Astrocyte (in vitro differentiated cells and primary cell): Measurements from ENCODE around the gene ERICH3. TPM values are rescaled to one million over a fixed set of nuclear protein-coding genes. Genes with fewer than 3 reads are reported as not detected.

Source experiments
- DNase-seq: peaks from one replicate; pipeline ENCODE4 v3.0.0-alpha.2; 2010; ENCODE audit warnings: low read depth
- FAIRE-seq: peaks from 2 replicates; lab custom pipeline; 2011; peaks lifted over from hg19 to GRCh38; lab: Jason Lieb, UNC
- H2AFZ ChIP-seq: 2 replicates; pipeline ENCODE4 v1.6.0; 2012; ENCODE audit warnings: low read depth, low read length, inconsistent platforms
- H3K27ac ChIP-seq: 2 replicates; pipeline ENCODE4 v1.5.1; 2011; ENCODE audit warnings: low read depth, low read length, inconsistent platforms
- H3K27me3 ChIP-seq: 2 replicates; pipeline ENCODE4 v1.6.0; 2011; ENCODE audit warnings: low read length, inconsistent platforms; ENCODE audit not compliant: insufficient read depth
- H3K36me3 ChIP-seq: 2 replicates; pipeline ENCODE4 v1.5.1; 2011; ENCODE audit warnings: low read length, inconsistent platforms; ENCODE audit not compliant: insufficient read depth
- H3K4me1 ChIP-seq: 2 replicates; pipeline ENCODE4 v1.5.1; 2011; ENCODE audit warnings: low read length, inconsistent platforms; ENCODE audit not compliant: insufficient read depth
- H3K4me2 ChIP-seq: 2 replicates; pipeline ENCODE4 v1.6.0; 2012; ENCODE audit warnings: low read length, inconsistent platforms
- H3K4me3 ChIP-seq: 2 replicates; pipeline ENCODE4 v1.5.1; 2011; ENCODE audit warnings: low read depth, mild to moderate bottlenecking, low read length, inconsistent platforms; ENCODE audit not compliant: insufficient read depth
- H3K79me2 ChIP-seq: 2 replicates; pipeline ENCODE4 v1.6.0; 2012; ENCODE audit warnings: mild to moderate bottlenecking, low read length, inconsistent platforms; ENCODE audit not compliant: insufficient read depth
- H3K9ac ChIP-seq: 2 replicates; pipeline ENCODE4 v1.6.0; 2012; ENCODE audit warnings: mild to moderate bottlenecking, low read length, inconsistent platforms
- H3K9me3 ChIP-seq: 2 replicates; pipeline ENCODE4 v1.5.1; 2012; ENCODE audit warnings: low read depth, mild to moderate bottlenecking, low read length, inconsistent platforms; ENCODE audit not compliant: insufficient read depth
- H4K20me1 ChIP-seq: 2 replicates; pipeline ENCODE4 v1.6.0; 2012; ENCODE audit warnings: low read length, inconsistent platforms; ENCODE audit not compliant: insufficient read depth
- H3K27ac Mint-ChIP-seq: one replicate; pipeline ENCODE4 v1.8.0; 2021; ENCODE audit warnings: mild to moderate bottlenecking, mixed read lengths; ENCODE audit not compliant: unreplicated experiment
- H3K27me3 Mint-ChIP-seq: one replicate; pipeline ENCODE4 v1.8.0; 2021; ENCODE audit warnings: low read depth, mixed read lengths; ENCODE audit not compliant: unreplicated experiment
- H3K36me3 Mint-ChIP-seq: one replicate; pipeline ENCODE4 v1.8.0; 2021; ENCODE audit warnings: low read depth, mixed read lengths; ENCODE audit not compliant: unreplicated experiment
- H3K4me1 Mint-ChIP-seq: one replicate; pipeline ENCODE4 v1.8.0; 2021; ENCODE audit warnings: low read depth, mixed read lengths; ENCODE audit not compliant: unreplicated experiment
- H3K4me3 Mint-ChIP-seq: one replicate; pipeline ENCODE4 v1.8.0; 2021; ENCODE audit warnings: mild to moderate bottlenecking, moderate library complexity, mixed read lengths; ENCODE audit not compliant: unreplicated experiment
- H3K9me3 Mint-ChIP-seq: one replicate; pipeline ENCODE4 v1.8.0; 2021; ENCODE audit warnings: mild to moderate bottlenecking, mixed read lengths; ENCODE audit not compliant: unreplicated experiment
- EZH2 ChIP-seq: IDR thresholded peaks from 2 replicates; pipeline ENCODE4 v1.6.1; 2012; ENCODE audit warnings: mild to moderate bottlenecking, low read length, inconsistent platforms; ENCODE audit not compliant: insufficient read depth
- total RNA-seq: library from RNA; stranded (reverse); gene quantifications from 2 replicates; pipeline ENCODE4 v1.2.1, GENCODE V29; 2021
- TF ChIP-seq, protein P1 (sequence below): IDR thresholded peaks from 2 replicates; pipeline ENCODE4 v1.5.1; 2011; ENCODE audit warnings: low read depth, mild to moderate bottlenecking, inconsistent platforms, low read length, moderate library complexity; ENCODE audit not compliant: insufficient read depth

ERICH3 gene
- total RNA-seq, 1 donor from 2014 or later: not detected

- H4K20me1 ChIP-seq: no peaks in the 10 kb centered on the region
- no peak overlapping the region for H3K4me3 ChIP-seq
- FAIRE-seq (no peak), DNase-seq (no peak)
- TF ChIP-seq, protein P1, sequence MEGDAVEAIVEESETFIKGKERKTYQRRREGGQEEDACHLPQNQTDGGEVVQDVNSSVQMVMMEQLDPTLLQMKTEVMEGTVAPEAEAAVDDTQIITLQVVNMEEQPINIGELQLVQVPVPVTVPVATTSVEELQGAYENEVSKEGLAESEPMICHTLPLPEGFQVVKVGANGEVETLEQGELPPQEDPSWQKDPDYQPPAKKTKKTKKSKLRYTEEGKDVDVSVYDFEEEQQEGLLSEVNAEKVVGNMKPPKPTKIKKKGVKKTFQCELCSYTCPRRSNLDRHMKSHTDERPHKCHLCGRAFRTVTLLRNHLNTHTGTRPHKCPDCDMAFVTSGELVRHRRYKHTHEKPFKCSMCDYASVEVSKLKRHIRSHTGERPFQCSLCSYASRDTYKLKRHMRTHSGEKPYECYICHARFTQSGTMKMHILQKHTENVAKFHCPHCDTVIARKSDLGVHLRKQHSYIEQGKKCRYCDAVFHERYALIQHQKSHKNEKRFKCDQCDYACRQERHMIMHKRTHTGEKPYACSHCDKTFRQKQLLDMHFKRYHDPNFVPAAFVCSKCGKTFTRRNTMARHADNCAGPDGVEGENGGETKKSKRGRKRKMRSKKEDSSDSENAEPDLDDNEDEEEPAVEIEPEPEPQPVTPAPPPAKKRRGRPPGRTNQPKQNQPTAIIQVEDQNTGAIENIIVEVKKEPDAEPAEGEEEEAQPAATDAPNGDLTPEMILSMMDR: no peak
- no peak for TF ChIP-seq EZH2
- Mint-ChIP-seq H3K27ac (no peak overlapping the region), H3K9me3 (no peaks in the 10 kb centered on the region), H3K36me3 (no peaks in the 10 kb centered on the region), H3K4me1 (peaks cover 11% of the 10 kb centered on the region), H3K4me3 (no peak overlapping the region), H3K27me3 (no peaks in the 10 kb centered on the region)
- no peaks in the 10 kb centered on the region for H3K4me1 ChIP-seq
- no peak overlapping the region for H3K27ac ChIP-seq
- H3K4me2 ChIP-seq: no peak overlapping the region
- H3K9ac ChIP-seq: no peak overlapping the region
- no peak overlapping the region for H2AFZ ChIP-seq
- H3K27me3 ChIP-seq: no peaks in the 10 kb centered on the region
- H3K79me2 ChIP-seq: no peaks in the 10 kb centered on the region
- no peaks in the 10 kb centered on the region for H3K9me3 ChIP-seq
- H3K36me3 ChIP-seq: no peaks in the 10 kb centered on the region
These were observed 94.2 kb downstream of the ERICH3 start for GRCh38 chr1:74579425-74579824.

DNA sequence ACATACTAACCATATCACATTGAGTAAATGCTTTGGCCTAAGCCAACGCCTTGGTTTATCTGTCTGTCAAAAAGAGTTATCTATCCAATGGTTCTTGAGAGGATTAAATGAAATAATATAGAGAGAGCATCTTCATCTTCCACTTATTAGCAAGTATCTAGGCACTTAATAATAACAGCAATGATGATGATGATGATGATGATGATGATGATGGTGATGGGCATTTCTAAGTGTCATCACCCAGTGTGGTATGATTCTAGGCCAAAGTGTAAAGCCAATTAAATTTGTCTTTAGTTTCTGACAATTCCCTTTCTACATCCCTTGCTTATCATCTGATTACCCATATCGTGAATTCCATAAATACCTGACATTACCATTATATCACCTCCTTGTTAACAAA lies 95.5 kb downstream of the ERICH3 start:
- H3K4me3 Mint-ChIP-seq: no peak overlapping the region
- H3K9ac ChIP-seq: no peak overlapping the region
- H3K4me3 ChIP-seq: no peak overlapping the region
- H4K20me1 ChIP-seq: no peaks in the 10 kb centered on the region
- H3K27me3 Mint-ChIP-seq: no peaks in the 10 kb centered on the region
- no peak overlapping the region for H3K27ac ChIP-seq
- H3K79me2 ChIP-seq: no peaks in the 10 kb centered on the region
- TF ChIP-seq, protein P1: no peak
- no peak for TF ChIP-seq EZH2
- H3K9me3 ChIP-seq: no peaks in the 10 kb centered on the region
- FAIRE-seq (peak; percentile 50), DNase-seq (no peak)
- H3K4me1 Mint-ChIP-seq: no peaks in the 10 kb centered on the region
- no peak overlapping the region for H3K27ac Mint-ChIP-seq
- H3K36me3 Mint-ChIP-seq: no peaks in the 10 kb centered on the region
- H3K4me2 ChIP-seq: no peak overlapping the region
- no peaks in the 10 kb centered on the region for H3K27me3 ChIP-seq
- no peaks in the 10 kb centered on the region for H3K9me3 Mint-ChIP-seq
- no peaks in the 10 kb centered on the region for H3K36me3 ChIP-seq
- no peak overlapping the region for H2AFZ ChIP-seq
- H3K4me1 ChIP-seq: no peaks in the 10 kb centered on the region

DNA sequence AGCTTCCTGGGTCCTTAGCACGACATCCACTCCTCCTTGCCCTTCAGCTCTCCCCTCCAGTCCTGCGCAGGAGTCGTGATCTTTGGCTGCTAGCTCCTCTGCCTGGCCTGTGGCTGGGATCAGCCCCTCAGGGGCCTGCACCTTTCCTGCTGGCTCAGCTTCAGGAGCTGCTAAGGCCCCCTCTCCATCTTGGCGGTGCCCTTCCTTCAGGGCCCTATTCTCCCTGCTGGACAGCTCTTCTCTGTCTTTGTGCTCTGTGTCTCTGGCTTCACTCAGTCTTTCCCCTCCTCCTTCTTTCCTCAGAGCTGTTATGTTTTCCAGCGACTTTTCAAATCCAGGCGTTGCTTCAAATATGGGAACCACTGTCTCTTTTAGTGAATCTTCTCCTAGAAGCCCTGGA lies 101.7 kb downstream of the ERICH3 start:
- no peaks in the 10 kb centered on the region for H3K27me3 ChIP-seq
- Mint-ChIP-seq H3K9me3 (no peaks in the 10 kb centered on the region), H3K27ac (no peak overlapping the region), H3K4me1 (no peaks in the 10 kb centered on the region), H3K4me3 (no peak overlapping the region), H3K27me3 (no peaks in the 10 kb centered on the region), H3K36me3 (no peaks in the 10 kb centered on the region)
- H3K9me3 ChIP-seq: no peaks in the 10 kb centered on the region
- H3K36me3 ChIP-seq: no peaks in the 10 kb centered on the region
- no peak overlapping the region for H2AFZ ChIP-seq
- no peak overlapping the region for H3K4me3 ChIP-seq
- no peak overlapping the region for H3K9ac ChIP-seq
- no peak for DNase-seq
- FAIRE-seq: no peak
- H3K79me2 ChIP-seq: no peaks in the 10 kb centered on the region
- no peaks in the 10 kb centered on the region for H4K20me1 ChIP-seq
- no peaks in the 10 kb centered on the region for H3K4me1 ChIP-seq
- H3K27ac ChIP-seq: no peak overlapping the region
- TF ChIP-seq, protein P1: no peak
- TF ChIP-seq EZH2: no peak
- H3K4me2 ChIP-seq: no peak overlapping the region
